ENCODE data around the gene TRAK1. TPM values are rescaled to one million over a fixed set of nuclear protein-coding genes. Genes with fewer than 3 reads are reported as not detected.

TRAK1 gene
- total RNA-seq, 1 donor from 2014 or later, result 36.8 TPM

- TF ChIP-seq POLR2AphosphoS5 (IDR thresholded peaks at IDR 0.05; ENCODE audit: insufficient read depth in 1 of 2, low read depth in 1 of 2) (no peak), CTCF (IDR thresholded peaks at IDR 0.05) (no peak), POLR2A (IDR thresholded peaks at IDR 0.05) (no peak)
- H3K27me3 ChIP-seq, result no peaks in the 10 kb centered on the region
- intact Hi-C loops (cut with DNase I), result no loop called here
- no peaks in the 10 kb centered on the region for H3K9me3 ChIP-seq
- no peak overlapping the region for H3K4me3 ChIP-seq
- no peak overlapping the region for H3K27ac ChIP-seq
- no peaks in the 10 kb centered on the region for H3K36me3 ChIP-seq
- peaks cover 40% of the 10 kb centered on the region for H3K4me1 ChIP-seq
- DNase-seq (ENCODE audit: extremely low spot score in 2 of 2), result no peak
Measured at GRCh38 chr3:42081838-42082473, 9.2 kb upstream of the TRAK1 start.

GRCh38 chr3:42084586-42084985 lies 6.6 kb upstream of the TRAK1 start:
- H3K27ac ChIP-seq, result no peak overlapping the region
- peaks cover 38% of the 10 kb centered on the region for H3K4me1 ChIP-seq
- no peak overlapping the region for H3K4me3 ChIP-seq
- no peak for TF ChIP-seq POLR2A (IDR thresholded peaks at IDR 0.05)
- TF ChIP-seq CTCF (IDR thresholded peaks at IDR 0.05), result no peak
- TF ChIP-seq POLR2AphosphoS5 (IDR thresholded peaks at IDR 0.05; ENCODE audit: insufficient read depth in 1 of 2, low read depth in 1 of 2), result peak in 1 of 2 donors; percentile 55
- H3K36me3 ChIP-seq, result no peaks in the 10 kb centered on the region
- no peaks in the 10 kb centered on the region for H3K9me3 ChIP-seq
- DNase-seq (ENCODE audit: extremely low spot score in 2 of 2), result no peak
- intact Hi-C loops (cut with DNase I), result no loop called here
- H3K27me3 ChIP-seq, result no peaks in the 10 kb centered on the region

GRCh38 chr3:42085641-42086376 lies 5.3 kb upstream of the TRAK1 start:
- DNase-seq (ENCODE audit: extremely low spot score in 2 of 2), result no peak
- intact Hi-C loops (cut with DNase I), result no loop called here
- Histone ChIP-seq H3K4me1 (peaks cover 26% of the 10 kb centered on the region), H3K36me3 (no peaks in the 10 kb centered on the region), H3K4me3 (no peak overlapping the region), H3K9me3 (no peaks in the 10 kb centered on the region), H3K27me3 (no peaks in the 10 kb centered on the region), H3K27ac (no peak overlapping the region)
- TF ChIP-seq POLR2AphosphoS5 (IDR thresholded peaks at IDR 0.05; ENCODE audit: insufficient read depth in 1 of 2, low read depth in 1 of 2), result no peak
- TF ChIP-seq CTCF (IDR thresholded peaks at IDR 0.05), result no peak
- no peak for TF ChIP-seq POLR2A (IDR thresholded peaks at IDR 0.05)

- H3K4me1 ChIP-seq, result peaks cover 33% of the 10 kb centered on the region
- H3K27me3 ChIP-seq, result no peaks in the 10 kb centered on the region
- DNase-seq (ENCODE audit: extremely low spot score in 2 of 2), result no peak
- no peaks in the 10 kb centered on the region for H3K36me3 ChIP-seq
- H3K9me3 ChIP-seq, result no peaks in the 10 kb centered on the region
- TF ChIP-seq CTCF (IDR thresholded peaks at IDR 0.05), result no peak
- no peak for TF ChIP-seq POLR2AphosphoS5 (IDR thresholded peaks at IDR 0.05; ENCODE audit: insufficient read depth in 1 of 2, low read depth in 1 of 2)
- no peak for TF ChIP-seq POLR2A (IDR thresholded peaks at IDR 0.05)
- intact Hi-C loops (cut with DNase I), result no loop called here
- H3K27ac ChIP-seq, result no peak overlapping the region
- H3K4me3 ChIP-seq, result no peak overlapping the region
Measured at GRCh38 chr3:42088803-42089530, 2.2 kb upstream of the TRAK1 start.

Data from vagina (tissue), 2 donors.